Activated CD4-positive, alpha-beta T cell treated with anti-CD3 and anti-CD28 coated beads, Interleukin-2, amount 10 ng/mL, durations not matched to agents 7 days and 5 days (primary cell): ENCODE measurements around the gene SMS. TPM values are rescaled to one million over a fixed set of nuclear protein-coding genes. Genes with fewer than 3 reads are reported as not detected.
A peak's percentile ranks its signal among the peaks of the same experiment; 100 is the strongest.

ENCODE experiments used
- CTCF ChIA-PET: fragments of 350-600 bp; sonication (Branson Sonifier 250); formaldehyde crosslinking; loops from one replicate; lab custom pipeline; 2021; ENCODE audit warnings: antibody characterized with exemption; lab: Charles Lee
- POLR2A ChIA-PET: fragments of 350-600 bp; sonication (Branson Sonifier 250); formaldehyde crosslinking; loops from one replicate; lab custom pipeline; 2021; ENCODE audit warnings: antibody characterized with exemption; lab: Charles Lee
- DNase-seq: peaks from one replicate; pipeline ENCODE4 v3.0.0-alpha.2; 2020
- H3K27ac Mint-ChIP-seq: one replicate; pipeline ENCODE4 v1.8.0; 2021; ENCODE audit warnings: mild to moderate bottlenecking, moderate library complexity, mixed read lengths
- H3K27me3 Mint-ChIP-seq: one replicate; pipeline ENCODE4 v1.8.0; 2021; ENCODE audit warnings: mixed read lengths
- H3K36me3 Mint-ChIP-seq: one replicate; pipeline ENCODE4 v1.8.0; 2021; ENCODE audit warnings: low read depth, mixed read lengths
- H3K4me1 Mint-ChIP-seq: one replicate; pipeline ENCODE4 v1.8.0; 2021; ENCODE audit warnings: mixed read lengths
- H3K4me3 Mint-ChIP-seq: one replicate; pipeline ENCODE4 v1.8.0; 2021; ENCODE audit warnings: mild to moderate bottlenecking, moderate library complexity, mixed read lengths
- H3K9me3 Mint-ChIP-seq: one replicate; pipeline ENCODE4 v1.8.0; 2021; ENCODE audit warnings: mixed read lengths
- total RNA-seq, 2 experiments: library from RNA; stranded (reverse); gene quantifications; one replicate each; pipeline ENCODE4 v1.2.3, GENCODE V29; 2021

SMS gene
- total RNA-seq, 2 experiments from 2014 or later: 55.4 to 60.8 TPM

DNA sequence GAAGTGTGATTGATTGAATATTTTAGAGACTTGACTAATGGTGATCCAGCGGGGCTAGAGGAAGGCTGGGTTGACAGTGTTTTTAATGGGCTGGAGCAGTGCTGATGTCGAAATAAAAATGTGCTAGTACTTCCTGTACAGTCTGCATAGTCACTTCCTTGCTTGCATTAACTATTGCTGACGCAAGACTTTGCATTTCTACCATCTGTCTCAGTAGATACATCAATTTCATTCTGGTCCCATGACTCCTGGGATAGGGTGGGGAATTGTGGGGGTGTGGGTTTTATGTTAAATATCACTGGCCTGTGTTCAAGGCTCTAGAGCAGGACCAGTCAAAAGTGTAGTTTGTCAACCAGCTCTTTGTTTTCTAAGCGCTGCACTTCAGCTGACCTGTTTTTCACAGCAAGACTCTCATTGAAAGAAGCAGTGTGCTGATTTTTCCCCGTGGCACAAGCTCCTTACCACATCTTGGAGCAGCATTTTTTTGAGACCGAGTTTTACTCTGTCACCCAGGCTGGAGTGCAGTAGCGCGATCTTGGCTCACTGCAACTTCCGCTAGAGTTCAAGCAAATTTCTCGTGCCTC, 56.5 kb downstream of the SMS start:
- ChIA-PET POLR2A (no interaction called here), CTCF (interaction anchor here (3.2 kb wide), 1 partner anchor 12 kb away, joined by 15 read pairs; no protein-coding TSS in a partner anchor)
- peaks cover 14% of the 10 kb centered on the region for H3K4me1 Mint-ChIP-seq
- no peaks in the 10 kb centered on the region for H3K27me3 Mint-ChIP-seq
- no peaks in the 10 kb centered on the region for H3K9me3 Mint-ChIP-seq
- peak overlapping the region; percentile 38 for H3K27ac Mint-ChIP-seq
- H3K4me3 Mint-ChIP-seq: no peak overlapping the region
- no peak for DNase-seq
- H3K36me3 Mint-ChIP-seq: peaks cover 11% of the 10 kb centered on the region

GRCh38 chrX:21998037-21998436, 57.5 kb downstream of the SMS start:
- Mint-ChIP-seq H3K36me3 (peaks cover 17% of the 10 kb centered on the region), H3K4me1 (peaks cover 14% of the 10 kb centered on the region), H3K9me3 (no peaks in the 10 kb centered on the region), H3K27me3 (no peaks in the 10 kb centered on the region), H3K4me3 (no peak overlapping the region), H3K27ac (no peak overlapping the region)
- POLR2A ChIA-PET: no interaction called here
- DNase-seq: no peak
- CTCF ChIA-PET: interaction anchor here (1.5 kb wide), 1 partner anchor 12 kb away, joined by 4 read pairs; no protein-coding TSS in a partner anchor

- H3K27me3 Mint-ChIP-seq: no peaks in the 10 kb centered on the region
- CTCF ChIA-PET: interaction anchor here (1.0 kb wide), 1 partner anchor 19 kb away, joined by 5 read pairs; no protein-coding TSS in a partner anchor
- no peak for DNase-seq
- H3K4me3 Mint-ChIP-seq: no peak overlapping the region
- H3K27ac Mint-ChIP-seq: no peak overlapping the region
- H3K36me3 Mint-ChIP-seq: peaks cover 19% of the 10 kb centered on the region
- H3K4me1 Mint-ChIP-seq: no peaks in the 10 kb centered on the region
- no peaks in the 10 kb centered on the region for H3K9me3 Mint-ChIP-seq
- POLR2A ChIA-PET: no interaction called here
These were observed 64.4 kb downstream of the SMS start for GRCh38 chrX:22004866-22005265.

DNA sequence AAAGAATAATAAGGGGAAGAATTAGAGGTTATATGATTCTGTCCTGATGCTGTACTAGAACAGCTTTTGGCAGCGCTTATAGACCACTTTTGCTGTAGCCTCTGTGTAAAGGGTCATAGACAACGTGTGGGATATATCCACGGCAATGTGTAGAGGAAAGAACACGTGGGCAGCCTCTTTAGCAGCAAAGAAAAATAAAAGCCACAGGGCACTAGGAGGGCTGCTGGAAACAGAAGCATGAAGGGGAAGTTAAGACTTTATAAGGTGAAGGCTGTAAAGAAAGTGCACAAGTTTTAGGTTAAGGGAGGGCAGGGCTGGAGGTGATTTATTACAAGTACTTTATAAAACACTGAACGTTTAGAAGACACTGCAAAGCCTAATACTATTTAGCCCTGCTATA, 71.5 kb downstream of the SMS start:
- Mint-ChIP-seq H3K4me1 (no peaks in the 10 kb centered on the region), H3K27me3 (no peaks in the 10 kb centered on the region), H3K4me3 (no peak overlapping the region), H3K36me3 (no peaks in the 10 kb centered on the region), H3K27ac (no peak overlapping the region), H3K9me3 (no peaks in the 10 kb centered on the region)
- ChIA-PET CTCF (no interaction called here), POLR2A (no interaction called here)
- DNase-seq: no peak

DNA sequence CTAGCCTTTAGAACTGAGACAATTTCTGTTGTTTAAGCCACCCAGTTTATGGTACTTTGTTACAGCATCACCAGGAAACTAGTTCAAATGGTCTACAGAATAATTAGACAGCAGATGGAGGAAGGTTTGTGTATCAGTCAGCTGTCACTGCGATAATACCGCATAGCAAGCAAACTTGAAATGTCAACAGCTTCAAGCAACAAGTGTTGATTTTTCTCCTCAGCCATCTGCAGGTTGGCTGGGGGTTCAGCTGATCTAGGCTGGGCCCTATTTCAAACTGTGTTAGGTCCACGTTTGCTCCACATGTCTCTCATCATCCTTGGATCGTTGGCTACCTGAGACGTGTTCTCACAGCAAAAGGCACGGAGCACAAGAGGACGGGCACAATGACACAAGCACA, 72.4 kb downstream of the SMS start:
- no peak for DNase-seq
- no peak overlapping the region for H3K27ac Mint-ChIP-seq
- no peaks in the 10 kb centered on the region for H3K27me3 Mint-ChIP-seq
- H3K4me3 Mint-ChIP-seq: no peak overlapping the region
- no peaks in the 10 kb centered on the region for H3K36me3 Mint-ChIP-seq
- H3K4me1 Mint-ChIP-seq: no peaks in the 10 kb centered on the region
- CTCF ChIA-PET: no interaction called here
- H3K9me3 Mint-ChIP-seq: no peaks in the 10 kb centered on the region
- POLR2A ChIA-PET: no interaction called here

- Mint-ChIP-seq H3K9me3 (no peaks in the 10 kb centered on the region), H3K27ac (no peak overlapping the region), H3K36me3 (no peaks in the 10 kb centered on the region), H3K27me3 (no peaks in the 10 kb centered on the region), H3K4me3 (no peak overlapping the region), H3K4me1 (no peaks in the 10 kb centered on the region)
- POLR2A ChIA-PET: no interaction called here
- no peak for DNase-seq
- CTCF ChIA-PET: no interaction called here
These were observed 74.7 kb downstream of the SMS start for GRCh38 chrX:22015139-22015750.

DNA sequence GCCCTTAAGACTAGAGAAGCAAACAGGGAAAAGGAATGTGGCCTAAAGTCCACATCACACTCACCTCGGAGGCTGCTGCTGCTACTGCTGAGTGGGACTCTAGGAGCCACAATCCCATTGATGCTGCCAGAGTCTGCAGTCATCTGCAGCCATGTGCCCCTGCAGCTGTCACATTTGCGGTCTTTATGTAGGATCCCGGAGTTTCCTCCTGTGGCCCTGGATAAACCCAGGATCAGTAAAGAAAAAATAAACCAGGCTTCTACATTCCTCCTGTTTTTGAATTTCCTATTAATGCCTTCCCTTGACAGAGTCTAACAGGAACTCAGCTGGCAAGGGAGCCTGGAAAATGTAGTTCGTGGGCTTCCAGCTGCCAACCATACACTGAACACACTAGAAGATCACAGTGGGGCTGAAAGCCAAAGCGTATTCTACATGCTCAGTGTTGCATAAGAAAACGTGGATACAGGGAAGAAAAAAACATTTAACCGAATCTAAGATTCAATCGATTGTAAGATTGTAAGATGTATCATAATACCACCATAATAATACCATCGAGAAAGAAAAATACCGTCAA, 81.3 kb downstream of the SMS start:
- POLR2A ChIA-PET: no interaction called here
- Mint-ChIP-seq H3K4me1 (no peaks in the 10 kb centered on the region), H3K9me3 (no peaks in the 10 kb centered on the region), H3K27ac (no peak overlapping the region), H3K4me3 (no peak overlapping the region), H3K36me3 (no peaks in the 10 kb centered on the region), H3K27me3 (no peaks in the 10 kb centered on the region)
- DNase-seq: no peak
- CTCF ChIA-PET: interaction anchor here (0.6 kb wide), 2 partner anchors 202 to 1348 kb away, joined by 5 to 6 read pairs; no protein-coding TSS in a partner anchor

DNA sequence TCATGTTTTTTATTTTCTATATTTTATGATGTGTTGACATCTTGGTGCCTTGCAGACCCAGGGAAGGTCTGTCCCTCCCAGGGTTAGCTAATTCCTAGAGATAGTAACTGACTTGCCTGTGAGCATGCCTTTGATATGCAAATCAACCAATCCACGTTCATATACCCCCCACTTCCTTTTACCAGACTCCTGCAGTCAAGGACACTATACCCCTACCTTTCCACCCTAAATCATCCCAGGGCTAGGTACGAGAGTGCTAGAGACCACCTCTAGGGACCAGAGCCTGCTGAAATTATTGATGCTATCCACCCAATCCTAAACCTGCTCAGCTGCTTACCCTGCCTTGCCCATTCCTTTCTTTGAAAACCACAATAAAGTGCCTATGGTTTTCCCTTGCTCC, 84.1 kb downstream of the SMS start:
- Mint-ChIP-seq H3K4me3 (no peak overlapping the region), H3K27me3 (no peaks in the 10 kb centered on the region), H3K36me3 (no peaks in the 10 kb centered on the region), H3K9me3 (no peaks in the 10 kb centered on the region), H3K27ac (no peak overlapping the region), H3K4me1 (no peaks in the 10 kb centered on the region)
- POLR2A ChIA-PET: no interaction called here
- CTCF ChIA-PET: no interaction called here
- no peak for DNase-seq

- no peak overlapping the region for H3K4me3 Mint-ChIP-seq
- no peaks in the 10 kb centered on the region for H3K27me3 Mint-ChIP-seq
- no peak overlapping the region for H3K27ac Mint-ChIP-seq
- no peaks in the 10 kb centered on the region for H3K9me3 Mint-ChIP-seq
- H3K4me1 Mint-ChIP-seq: no peaks in the 10 kb centered on the region
- no peak for DNase-seq
- POLR2A ChIA-PET: no interaction called here
- CTCF ChIA-PET: no interaction called here
- H3K36me3 Mint-ChIP-seq: no peaks in the 10 kb centered on the region
These were observed 85.2 kb downstream of the SMS start for GRCh38 chrX:22025751-22026150.

- ChIA-PET CTCF (no interaction called here), POLR2A (no interaction called here)
These were observed 86.2 kb downstream of the SMS start for GRCh38 chrX:22026731-22027130.

DNA sequence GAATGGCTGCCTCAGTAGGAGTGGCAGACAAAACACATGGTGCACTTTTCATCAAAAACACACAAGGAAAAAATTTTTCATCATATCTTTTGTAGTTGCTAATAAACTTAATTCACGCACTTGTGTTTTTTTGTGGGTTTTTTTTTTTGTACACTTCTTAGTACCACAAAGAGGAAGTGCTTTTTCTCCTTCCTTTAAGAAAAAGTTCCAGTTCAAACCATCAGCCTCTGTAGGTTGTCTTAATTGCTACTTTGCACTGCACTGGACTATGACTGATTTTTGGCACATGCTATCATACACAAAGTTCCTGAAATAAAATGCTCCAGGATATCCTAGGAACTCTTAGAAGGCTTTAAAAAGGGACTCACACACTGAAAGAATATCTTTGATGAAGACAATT, 91.6 kb downstream of the SMS start, which contains the start of gene PHEX:
PHEX (plus strand) TSS at position 242 of the 400 bp plus-strand sequence. CDS start 681 bp downstream, outside the sequence.
- POLR2A ChIA-PET: no interaction called here
- no peak within 1 kb of the TSS for H3K4me3 Mint-ChIP-seq

More at GRCh38 chrX:22026731-22027130, 86.2 kb downstream of the SMS start:
- Mint-ChIP-seq H3K9me3 (no peaks in the 10 kb centered on the region), H3K36me3 (no peaks in the 10 kb centered on the region), H3K4me1 (no peaks in the 10 kb centered on the region), H3K4me3 (no peak overlapping the region), H3K27ac (no peak overlapping the region), H3K27me3 (no peaks in the 10 kb centered on the region)
- DNase-seq: no peak

GRCh38 chrX:22032506-22032905, 92.0 kb downstream of the SMS start:
- Mint-ChIP-seq H3K36me3 (no peaks in the 10 kb centered on the region), H3K4me1 (no peaks in the 10 kb centered on the region), H3K27me3 (no peaks in the 10 kb centered on the region), H3K4me3 (no peak overlapping the region), H3K27ac (no peak overlapping the region), H3K9me3 (no peaks in the 10 kb centered on the region)
- CTCF ChIA-PET: no interaction called here
- no peak for DNase-seq
- POLR2A ChIA-PET: no interaction called here

More for the DNA sequence above, 91.6 kb downstream of the SMS start, which contains the start of gene PHEX:
- no peak for DNase-seq
- Mint-ChIP-seq H3K27ac (no peak within 1 kb of the TSS), H3K36me3 (no peaks in the 10 kb centered on the region), H3K27me3 (no peaks in the 10 kb centered on the region), H3K9me3 (no peaks in the 10 kb centered on the region), H3K4me1 (no peaks in the 10 kb centered on the region)
- CTCF ChIA-PET: no interaction called here

- ChIA-PET CTCF (no interaction called here), POLR2A (no interaction called here)
- Mint-ChIP-seq H3K4me3 (no peak overlapping the region), H3K27ac (no peak overlapping the region), H3K9me3 (no peaks in the 10 kb centered on the region), H3K4me1 (no peaks in the 10 kb centered on the region), H3K27me3 (no peaks in the 10 kb centered on the region), H3K36me3 (no peaks in the 10 kb centered on the region)
- DNase-seq: no peak
These were observed 93.3 kb downstream of the SMS start for GRCh38 chrX:22033818-22034217.
